HL-60 (cell line): Measurements from ENCODE around the gene PSMG1.

Experiments
- DNase-seq, 2 experiments: peaks; one replicate each; pipeline ENCODE4 v3.0.0-alpha.2; 2010 to 2020; ENCODE audit warnings: low read depth in 1 of 2, low spot score in 1 of 2
- H3K27ac ChIP-seq: fragments of 250-450 bp; sonication (Bioruptor Pico); replicated peaks from 2 replicates; pipeline ENCODE4 v1.5.1; 2020; ENCODE audit warnings: mild to moderate bottlenecking, moderate library complexity
- H3K27me3 ChIP-seq: fragments of 250-450 bp; sonication (Bioruptor Pico); 2 replicates; pipeline ENCODE4 v1.5.1; 2021; ENCODE audit warnings: mild to moderate bottlenecking, moderate library complexity; ENCODE audit not compliant: insufficient read depth, poor library complexity, severe bottlenecking
- H3K4me3 ChIP-seq: replicated peaks from 2 replicates; pipeline ENCODE4 v1.5.1; 2011; ENCODE audit warnings: mild to moderate bottlenecking, control low read depth, low read length; ENCODE audit not compliant: insufficient read depth
- GABPA ChIP-seq: IDR thresholded peaks from 2 replicates; pipeline ENCODE4 v1.6.1; 2012; ENCODE audit warnings: low read depth
- POLR2AphosphoS5 ChIP-seq: IDR thresholded peaks from 2 replicates; pipeline ENCODE4 v1.6.1; 2012; ENCODE audit warnings: low read depth
- SPI1 ChIP-seq: IDR thresholded peaks from 2 replicates; pipeline ENCODE4 v1.6.1; 2012; ENCODE audit warnings: low read depth, mild to moderate bottlenecking, borderline replicate concordance
- TF ChIP-seq, protein P1 (sequence below): IDR thresholded peaks from 2 replicates; pipeline ENCODE4 v1.6.1; 2012; ENCODE audit warnings: low read depth; ENCODE audit not compliant: insufficient replicate concordance
- TF ChIP-seq, protein P2 (sequence below): IDR thresholded peaks from one replicate; pipeline ENCODE4 v1.5.1; 2011; ENCODE audit warnings: low read length, control low read depth, inconsistent platforms; ENCODE audit not compliant: insufficient read depth

PSMG1 gene

DNA sequence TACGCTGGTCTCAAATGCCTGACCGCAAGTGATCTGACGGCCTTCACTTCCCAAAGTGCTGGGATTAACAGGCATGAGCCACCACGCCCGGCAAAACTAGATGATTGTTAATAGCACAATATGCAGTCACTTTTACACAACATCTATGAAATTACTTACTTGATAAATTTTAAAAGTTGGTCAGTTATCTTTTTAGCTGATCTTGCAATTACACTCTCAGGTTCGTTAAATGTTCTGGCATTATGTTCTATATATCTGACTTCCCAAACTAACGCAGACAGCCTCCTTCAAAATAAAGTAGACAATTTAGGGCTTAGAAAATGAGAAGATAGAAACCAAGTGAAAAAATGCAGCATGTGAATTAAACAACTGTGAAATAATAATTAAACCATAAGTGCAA lies 31.8 kb upstream of the PSMG1 start:
- DNase-seq, result no peak
- H3K27me3 ChIP-seq, result no peaks in the 10 kb centered on the region
- H3K4me3 ChIP-seq, result no peak overlapping the region
- TF ChIP-seq, protein P1, sequence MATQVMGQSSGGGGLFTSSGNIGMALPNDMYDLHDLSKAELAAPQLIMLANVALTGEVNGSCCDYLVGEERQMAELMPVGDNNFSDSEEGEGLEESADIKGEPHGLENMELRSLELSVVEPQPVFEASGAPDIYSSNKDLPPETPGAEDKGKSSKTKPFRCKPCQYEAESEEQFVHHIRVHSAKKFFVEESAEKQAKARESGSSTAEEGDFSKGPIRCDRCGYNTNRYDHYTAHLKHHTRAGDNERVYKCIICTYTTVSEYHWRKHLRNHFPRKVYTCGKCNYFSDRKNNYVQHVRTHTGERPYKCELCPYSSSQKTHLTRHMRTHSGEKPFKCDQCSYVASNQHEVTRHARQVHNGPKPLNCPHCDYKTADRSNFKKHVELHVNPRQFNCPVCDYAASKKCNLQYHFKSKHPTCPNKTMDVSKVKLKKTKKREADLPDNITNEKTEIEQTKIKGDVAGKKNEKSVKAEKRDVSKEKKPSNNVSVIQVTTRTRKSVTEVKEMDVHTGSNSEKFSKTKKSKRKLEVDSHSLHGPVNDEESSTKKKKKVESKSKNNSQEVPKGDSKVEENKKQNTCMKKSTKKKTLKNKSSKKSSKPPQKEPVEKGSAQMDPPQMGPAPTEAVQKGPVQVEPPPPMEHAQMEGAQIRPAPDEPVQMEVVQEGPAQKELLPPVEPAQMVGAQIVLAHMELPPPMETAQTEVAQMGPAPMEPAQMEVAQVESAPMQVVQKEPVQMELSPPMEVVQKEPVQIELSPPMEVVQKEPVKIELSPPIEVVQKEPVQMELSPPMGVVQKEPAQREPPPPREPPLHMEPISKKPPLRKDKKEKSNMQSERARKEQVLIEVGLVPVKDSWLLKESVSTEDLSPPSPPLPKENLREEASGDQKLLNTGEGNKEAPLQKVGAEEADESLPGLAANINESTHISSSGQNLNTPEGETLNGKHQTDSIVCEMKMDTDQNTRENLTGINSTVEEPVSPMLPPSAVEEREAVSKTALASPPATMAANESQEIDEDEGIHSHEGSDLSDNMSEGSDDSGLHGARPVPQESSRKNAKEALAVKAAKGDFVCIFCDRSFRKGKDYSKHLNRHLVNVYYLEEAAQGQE, result no peak
- TF ChIP-seq POLR2AphosphoS5, result no peak
- no peak for TF ChIP-seq SPI1
- no peak for TF ChIP-seq GABPA
- H3K27ac ChIP-seq, result no peak overlapping the region

DNA sequence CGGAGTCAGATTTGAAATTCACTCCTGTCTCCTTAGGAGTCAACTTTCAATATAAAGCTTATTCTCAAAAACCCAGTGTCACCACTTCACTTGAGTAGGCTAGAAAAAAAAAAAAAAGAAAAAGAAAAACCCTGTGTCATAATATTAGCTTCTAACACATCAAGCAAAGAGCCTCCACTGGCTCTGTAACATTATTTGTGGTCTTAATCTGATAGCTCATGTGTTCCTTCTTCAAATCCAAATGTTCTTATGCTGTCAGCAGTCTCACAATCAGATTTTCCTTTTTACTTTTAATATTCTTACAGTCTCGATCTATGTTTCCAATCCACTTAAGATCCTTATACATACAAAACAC lies 26.1 kb upstream of the PSMG1 start:
- Histone ChIP-seq H3K27ac (no peak overlapping the region), H3K4me3 (no peak overlapping the region), H3K27me3 (no peaks in the 10 kb centered on the region)
- DNase-seq, result no peak
- TF ChIP-seq GABPA (no peak), SPI1 (no peak), POLR2AphosphoS5 (no peak)
- TF ChIP-seq, protein P2, sequence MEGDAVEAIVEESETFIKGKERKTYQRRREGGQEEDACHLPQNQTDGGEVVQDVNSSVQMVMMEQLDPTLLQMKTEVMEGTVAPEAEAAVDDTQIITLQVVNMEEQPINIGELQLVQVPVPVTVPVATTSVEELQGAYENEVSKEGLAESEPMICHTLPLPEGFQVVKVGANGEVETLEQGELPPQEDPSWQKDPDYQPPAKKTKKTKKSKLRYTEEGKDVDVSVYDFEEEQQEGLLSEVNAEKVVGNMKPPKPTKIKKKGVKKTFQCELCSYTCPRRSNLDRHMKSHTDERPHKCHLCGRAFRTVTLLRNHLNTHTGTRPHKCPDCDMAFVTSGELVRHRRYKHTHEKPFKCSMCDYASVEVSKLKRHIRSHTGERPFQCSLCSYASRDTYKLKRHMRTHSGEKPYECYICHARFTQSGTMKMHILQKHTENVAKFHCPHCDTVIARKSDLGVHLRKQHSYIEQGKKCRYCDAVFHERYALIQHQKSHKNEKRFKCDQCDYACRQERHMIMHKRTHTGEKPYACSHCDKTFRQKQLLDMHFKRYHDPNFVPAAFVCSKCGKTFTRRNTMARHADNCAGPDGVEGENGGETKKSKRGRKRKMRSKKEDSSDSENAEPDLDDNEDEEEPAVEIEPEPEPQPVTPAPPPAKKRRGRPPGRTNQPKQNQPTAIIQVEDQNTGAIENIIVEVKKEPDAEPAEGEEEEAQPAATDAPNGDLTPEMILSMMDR, result no peak
- TF ChIP-seq, protein P1, result no peak

DNA sequence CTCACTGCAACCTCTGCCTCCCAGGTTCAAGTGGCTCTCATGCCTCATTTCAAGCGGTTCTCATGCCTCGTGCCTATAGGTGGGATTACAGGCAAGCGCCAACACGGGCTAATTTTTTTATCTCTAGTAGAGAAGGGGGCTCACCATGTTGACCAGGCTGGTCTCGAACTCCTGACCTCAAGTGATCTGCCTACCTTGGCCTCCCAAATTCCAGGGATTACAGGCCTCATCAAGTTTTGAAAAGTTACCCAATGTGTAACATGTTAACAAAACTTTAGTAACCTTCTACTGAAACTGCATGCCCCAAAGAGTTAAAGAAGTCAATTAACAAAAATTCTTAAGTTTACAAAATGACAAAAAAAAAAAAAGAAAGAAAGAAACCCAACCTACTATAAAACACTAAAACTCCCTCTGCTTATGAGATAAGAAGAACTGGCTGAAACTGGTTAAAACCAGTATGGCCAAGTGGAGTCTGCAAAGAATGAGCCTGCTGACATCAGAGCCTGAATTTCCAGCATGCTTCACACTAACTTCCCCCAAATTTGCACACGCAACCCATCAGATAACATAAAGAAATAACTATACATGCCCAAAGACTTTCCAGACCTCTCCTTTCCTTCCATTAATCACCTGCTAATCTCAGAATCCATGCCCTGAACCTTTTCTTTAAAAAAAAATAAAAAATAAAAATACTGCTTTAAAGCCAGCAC lies 25.5 kb upstream of the PSMG1 start:
- DNase-seq, result peak in 1 of 2 experiments; percentile 20
- Histone ChIP-seq H3K27ac (no peak overlapping the region), H3K4me3 (no peak overlapping the region), H3K27me3 (no peaks in the 10 kb centered on the region)
- no peak for TF ChIP-seq SPI1
- TF ChIP-seq POLR2AphosphoS5, result no peak
- TF ChIP-seq, protein P1, result no peak
- TF ChIP-seq, protein P2, result no peak
- no peak for TF ChIP-seq GABPA
